Endothelial cell of umbilical vein (primary cell): Measurements from ENCODE around the gene C3orf20. TPM values are rescaled to one million over a fixed set of nuclear protein-coding genes. Genes with fewer than 3 reads are reported as not detected.

Source experiments
- BruUV-seq: library from RNA; stranded (reverse); fragments of 400-500 nt; replicated peaks from 2 replicates; lab custom pipeline; 2021; lab: Mats Ljungman, UMichigan
- CTCF ChIA-PET: fragments of 300-600, 350-600 bp; sonication (Branson Sonifier 250); formaldehyde crosslinking; loops from one replicate; lab custom pipeline; 2021; ENCODE audit warnings: antibody characterized with exemption, inconsistent platforms; lab: Charles Lee
- POLR2A ChIA-PET: fragments of 300-600, 350-600 bp; sonication (Branson Sonifier 250); formaldehyde crosslinking; loops from one replicate; lab custom pipeline; 2021; ENCODE audit warnings: antibody characterized with exemption, inconsistent platforms; lab: Charles Lee
- DNase-seq: peaks from one replicate; pipeline ENCODE4 v3.0.0-alpha.2; 2011; ENCODE audit warnings: low read depth, low spot score
- FAIRE-seq: peaks from 2 replicates; lab custom pipeline; 2011; peaks lifted over from hg19 to GRCh38; lab: Jason Lieb, UNC
- H2AFZ ChIP-seq: 2 replicates; pipeline ENCODE4 v1.6.0; 2012; ENCODE audit warnings: low read depth, low read length, control low read depth, inconsistent platforms
- H3K27ac ChIP-seq: 2 replicates; pipeline ENCODE4 v1.5.1; 2011; ENCODE audit warnings: low read depth, mild to moderate bottlenecking, control low read depth, low read length, moderate library complexity; ENCODE audit not compliant: insufficient read depth
- H3K27me3 ChIP-seq, 2 experiments: 2 replicates each; pipeline versions ENCODE4 v1.6.0 to v1.6.1; 2011; ENCODE audit warnings: low read length in 2 of 2, mixed read lengths in 1 of 2; ENCODE audit not compliant: control insufficient read depth in 2 of 2, insufficient read depth in 2 of 2
- H3K36me3 ChIP-seq, 2 experiments: 2 replicates in 1 of 2; 3 replicates in 1 of 2; pipeline ENCODE4 v1.5.1; 2011; ENCODE audit warnings: low read length in 2 of 2, mild to moderate bottlenecking in 1 of 2, moderate library complexity in 1 of 2; ENCODE audit not compliant: control insufficient read depth in 2 of 2, insufficient read depth in 2 of 2; ENCODE audit errors: extremely low read depth in 1 of 2
- H3K4me1 ChIP-seq: 3 replicates; pipeline ENCODE4 v1.5.1; 2011; ENCODE audit warnings: mild to moderate bottlenecking, low read length; ENCODE audit not compliant: control insufficient read depth, insufficient read depth; ENCODE audit errors: extremely low read depth
- H3K4me2 ChIP-seq: 2 replicates; pipeline ENCODE4 v1.6.1; 2011; ENCODE audit warnings: low read length, control low read depth, mixed read lengths; ENCODE audit not compliant: insufficient read depth
- H3K4me3 ChIP-seq, 3 experiments: fragments of 200-600 bp in 1 of 3; sonication (generic), shearing (Covaris generic) in 1 of 3; replicated peaks in 1 of 3; 2 replicates each; pipeline ENCODE4 v1.5.1; 2011 to 2016; ENCODE audit warnings: control low read depth in 3 of 3, low read length in 3 of 3, mild to moderate bottlenecking in 2 of 3, inconsistent platforms in 1 of 3, low read depth in 1 of 3, moderate library complexity in 1 of 3; ENCODE audit not compliant: insufficient read depth in 1 of 3
- H3K79me2 ChIP-seq: 2 replicates; pipeline ENCODE4 v1.6.0; 2012; ENCODE audit warnings: low read length, inconsistent platforms; ENCODE audit not compliant: control insufficient read depth, insufficient read depth
- H3K9ac ChIP-seq: replicated peaks from 2 replicates; pipeline ENCODE3; 2011; ENCODE audit warnings: low read length, control low read depth; ENCODE audit not compliant: insufficient read depth; ENCODE audit errors: extremely low read depth
- H3K9me1 ChIP-seq: replicated peaks from 3 replicates; pipeline ENCODE4 v1.6.0; 2011; ENCODE audit warnings: mild to moderate bottlenecking, low read length; ENCODE audit not compliant: control insufficient read depth, insufficient read depth; ENCODE audit errors: extremely low read depth
- H3K9me3 ChIP-seq: replicated peaks from 2 replicates; pipeline ENCODE4 v1.5.1; 2012; ENCODE audit warnings: low read length, inconsistent platforms; ENCODE audit not compliant: control insufficient read depth, insufficient read depth
- H4K20me1 ChIP-seq: replicated peaks from 2 replicates; pipeline ENCODE3; 2011; ENCODE audit warnings: mild to moderate bottlenecking, low read length; ENCODE audit not compliant: control insufficient read depth, insufficient read depth; ENCODE audit errors: extremely low read depth
- EZH2 ChIP-seq: IDR thresholded peaks from 2 replicates; pipeline ENCODE4 v1.6.1; 2012; ENCODE audit warnings: borderline replicate concordance, low read depth, mild to moderate bottlenecking, moderate library complexity, low read length, inconsistent platforms; ENCODE audit not compliant: severe bottlenecking
- FOS ChIP-seq: IDR thresholded peaks from 2 replicates; pipeline ENCODE4 v1.6.1; 2011; ENCODE audit warnings: mild to moderate bottlenecking, low read length, moderate library complexity, borderline replicate concordance; ENCODE audit not compliant: insufficient read depth
- GATA2 ChIP-seq: IDR thresholded peaks from 2 replicates; pipeline ENCODE4 v1.7.0; 2011; ENCODE audit warnings: low read depth, mild to moderate bottlenecking, moderate library complexity, mixed read lengths, low read length; ENCODE audit not compliant: insufficient read length, insufficient read depth
- JUN ChIP-seq: IDR thresholded peaks from 2 replicates; pipeline ENCODE4 v1.6.1; 2011; ENCODE audit warnings: borderline replicate concordance, low read depth; ENCODE audit not compliant: insufficient read length, insufficient read depth
- MYC ChIP-seq: IDR thresholded peaks from one replicate; pipeline ENCODE4 v1.6.1; 2011; ENCODE audit warnings: mild to moderate bottlenecking, low read depth, low read length
- POLR2A ChIP-seq: IDR thresholded peaks from 2 replicates; pipeline ENCODE4 v1.6.1; 2012; ENCODE audit warnings: low read depth, mild to moderate bottlenecking, control low read depth, low read length
- POLR2AphosphoS5 ChIP-seq: IDR thresholded peaks from 2 replicates; pipeline ENCODE4 v1.6.1; 2012; ENCODE audit warnings: low read depth, mild to moderate bottlenecking, control low read depth, low read length, moderate library complexity; ENCODE audit not compliant: insufficient read depth
- dilution Hi-C: fragments of 300-500 bp; cut with MboI; formaldehyde crosslinking; loops from one replicate; pipeline ENCODE4 v1.15.0; 2019; ENCODE audit warnings: low sequenced_read_pairs; ENCODE audit not compliant: extremely low pct_ligation_motif_present
- intact Hi-C: fragments of 100-400 bp; cut with micrococcal nuclease; formaldehyde crosslinking; loops from one replicate; pipeline ENCODE4 v1.10.0; 2022
- polyA plus RNA-seq, 4 experiments: library from polyadenylated mRNA; depleted of rRNA in 3 of 4; stranded (reverse) in 3 of 4; unstranded in 1 of 4; fragments of >200 nt; gene quantifications; 2 replicates each; pipeline versions ENCODE4 v1.2.1 to v1.2.3, GENCODE V29; 2011 to 2012; ENCODE audit warnings: missing spikeins in 1 of 4
- total RNA-seq: library from RNA; stranded (reverse); gene quantifications from 2 replicates; pipeline ENCODE4 v1.2.3, GENCODE V29; 2021
- TF ChIP-seq, protein P1 (sequence below): IDR thresholded peaks from 2 replicates; pipeline ENCODE4 v1.6.1; 2011; ENCODE audit not compliant: insufficient read depth, insufficient read length
- TF ChIP-seq, protein P2 (sequence below), 2 donors: IDR thresholded peaks; 1 replicate in 1 of 2; 2 replicates in 1 of 2; pipeline ENCODE4 v1.5.1; 2011; ENCODE audit warnings: low read length in 2 of 2, mild to moderate bottlenecking in 2 of 2, moderate library complexity in 2 of 2, control low read depth in 1 of 2, inconsistent platforms in 1 of 2, low read depth in 1 of 2; ENCODE audit not compliant: insufficient read depth in 1 of 2; ENCODE audit errors: extremely low read depth in 1 of 2

The C3orf20 gene
- total and polyA plus RNA-seq, 2 donors (not counting 3 experiments of a cell fraction or from before 2014, with no cell fraction given) = not detected

DNA sequence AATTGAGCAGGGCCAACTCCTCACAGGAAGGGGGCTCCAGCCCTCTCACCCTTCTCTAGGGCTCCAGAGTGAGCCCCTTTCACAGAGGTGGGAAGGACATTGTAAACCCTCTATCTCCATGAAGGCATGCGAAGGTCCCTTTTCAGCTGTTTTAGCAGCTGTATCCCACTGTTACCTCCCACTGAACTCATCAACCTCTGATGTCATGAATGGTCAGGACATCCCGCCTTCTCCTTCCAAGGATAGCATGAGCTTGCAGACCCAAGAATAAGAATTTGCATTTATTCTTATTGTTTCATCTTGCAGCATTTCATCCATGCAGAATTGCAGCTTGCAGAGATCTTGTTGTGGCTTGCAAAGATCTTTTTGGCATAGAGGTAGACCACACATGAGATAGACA is 119.5 kb downstream of the C3orf20 start:
- Histone ChIP-seq H4K20me1 (no peaks in the 10 kb centered on the region), H3K36me3 (no peaks in the 10 kb centered on the region), H2AFZ (no peak overlapping the region), H3K27me3 (no peaks in the 10 kb centered on the region), H3K27ac (no peak overlapping the region), H3K4me1 (peaks cover 2% of the 10 kb centered on the region), H3K4me2 (no peak overlapping the region), H3K4me3 (no peak overlapping the region), H3K9me1 (no peaks in the 10 kb centered on the region), H3K9me3 (no peaks in the 10 kb centered on the region), H3K79me2 (no peaks in the 10 kb centered on the region), H3K9ac (no peak overlapping the region)
- dilution Hi-C loops = no loop called here
- FAIRE-seq = no peak
- CTCF ChIA-PET = interaction anchor here (2.1 kb wide), 1 partner anchor 28 kb away, joined by 10 read pairs; no protein-coding TSS in a partner anchor
- no TSS peak for BruUV-seq
- intact Hi-C loops = loop anchor here (5.0 kb wide), 1 partner anchor 83 kb away; no protein-coding TSS in a partner anchor
- TF ChIP-seq FOS = no peak
- no peak for TF ChIP-seq GATA2
- TF ChIP-seq, protein P1, sequence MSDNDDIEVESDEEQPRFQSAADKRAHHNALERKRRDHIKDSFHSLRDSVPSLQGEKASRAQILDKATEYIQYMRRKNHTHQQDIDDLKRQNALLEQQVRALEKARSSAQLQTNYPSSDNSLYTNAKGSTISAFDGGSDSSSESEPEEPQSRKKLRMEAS = no peak
- no peak for TF ChIP-seq POLR2AphosphoS5
- TF ChIP-seq MYC = no peak
- no peak for TF ChIP-seq POLR2A
- TF ChIP-seq EZH2 = no peak
- TF ChIP-seq, protein P2, sequence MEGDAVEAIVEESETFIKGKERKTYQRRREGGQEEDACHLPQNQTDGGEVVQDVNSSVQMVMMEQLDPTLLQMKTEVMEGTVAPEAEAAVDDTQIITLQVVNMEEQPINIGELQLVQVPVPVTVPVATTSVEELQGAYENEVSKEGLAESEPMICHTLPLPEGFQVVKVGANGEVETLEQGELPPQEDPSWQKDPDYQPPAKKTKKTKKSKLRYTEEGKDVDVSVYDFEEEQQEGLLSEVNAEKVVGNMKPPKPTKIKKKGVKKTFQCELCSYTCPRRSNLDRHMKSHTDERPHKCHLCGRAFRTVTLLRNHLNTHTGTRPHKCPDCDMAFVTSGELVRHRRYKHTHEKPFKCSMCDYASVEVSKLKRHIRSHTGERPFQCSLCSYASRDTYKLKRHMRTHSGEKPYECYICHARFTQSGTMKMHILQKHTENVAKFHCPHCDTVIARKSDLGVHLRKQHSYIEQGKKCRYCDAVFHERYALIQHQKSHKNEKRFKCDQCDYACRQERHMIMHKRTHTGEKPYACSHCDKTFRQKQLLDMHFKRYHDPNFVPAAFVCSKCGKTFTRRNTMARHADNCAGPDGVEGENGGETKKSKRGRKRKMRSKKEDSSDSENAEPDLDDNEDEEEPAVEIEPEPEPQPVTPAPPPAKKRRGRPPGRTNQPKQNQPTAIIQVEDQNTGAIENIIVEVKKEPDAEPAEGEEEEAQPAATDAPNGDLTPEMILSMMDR (IDR thresholded peaks at IDR 0.05; ENCODE audit: extremely low read depth in 1 of 2, insufficient read depth in 1 of 2, low read depth in 1 of 2, low read length in 2 of 2) = no peak
- no peak for TF ChIP-seq JUN
- POLR2A ChIA-PET = no interaction called here
- no peak for DNase-seq
